HepG2 (cell line): Measurements from ENCODE around the gene EEFSEC. TPM values are rescaled to one million over a fixed set of nuclear protein-coding genes. Genes with fewer than 3 reads are reported as not detected.

ENCODE experiments used
- HCFC1 ChIP-seq: fragments of 150-350 bp; IDR thresholded peaks from 2 replicates; pipeline ENCODE4 v1.6.1; 2014; ENCODE audit warnings: low read depth, low read length
- HNF4G ChIP-seq, 2 experiments: sonication (generic) in 1 of 2; formaldehyde crosslinking in 1 of 2; IDR thresholded peaks; 2 replicates each; pipeline versions ENCODE4 v1.4.0 to v1.6.1; 2011 to 2020; ENCODE audit warnings: borderline replicate concordance in 2 of 2, low read depth in 2 of 2, mild to moderate bottlenecking in 2 of 2, low read length in 1 of 2, missing genetic modification reagents in 1 of 2, moderate library complexity in 1 of 2
- SALL2 ChIP-seq: sonication (generic); formaldehyde crosslinking; IDR thresholded peaks from 2 replicates; pipeline ENCODE4 v1.8.1; 2023; ENCODE audit warnings: mild to moderate bottlenecking, missing genetic modification reagents, inconsistent platforms
- STAG1 ChIP-seq: sonication (generic); formaldehyde crosslinking; IDR thresholded peaks from 2 replicates; pipeline ENCODE4 v1.4.0; 2020; ENCODE audit warnings: missing genetic modification reagents
- YEATS4 ChIP-seq: sonication (generic); formaldehyde crosslinking; IDR thresholded peaks from 2 replicates; pipeline ENCODE4 v1.4.0; 2020; ENCODE audit warnings: missing genetic modification reagents, borderline replicate concordance
- ZBTB7A ChIP-seq: sonication (generic); formaldehyde crosslinking; IDR thresholded peaks from 2 replicates; pipeline ENCODE4 v1.8.0; 2022; ENCODE audit warnings: mild to moderate bottlenecking, missing genetic modification reagents
- ZMYM3 ChIP-seq: sonication (generic); formaldehyde crosslinking; IDR thresholded peaks from 2 replicates; pipeline ENCODE4 v1.5.1; 2020; ENCODE audit warnings: mild to moderate bottlenecking, missing genetic modification reagents
- ZMYM4 ChIP-seq: sonication (generic); formaldehyde crosslinking; IDR thresholded peaks from 2 replicates; pipeline ENCODE4 v1.8.1; 2023; ENCODE audit warnings: mild to moderate bottlenecking, missing genetic modification reagents
- ZNF788 ChIP-seq: sonication (generic); formaldehyde crosslinking; IDR thresholded peaks from 2 replicates; pipeline ENCODE4 v1.5.0; 2020; ENCODE audit warnings: mild to moderate bottlenecking, missing genetic modification reagents, borderline replicate concordance
- polyA plus RNA-seq, 8 experiments: library from polyadenylated mRNA; depleted of rRNA in 3 of 8; stranded (reverse) in 7 of 8; unstranded in 1 of 8; fragments of >200 nt; fragmentation: Illumina TruSeq in 4 of 8; extraction: Trizol in 4 of 8; gene quantifications; 2 replicates each; pipeline versions ENCODE4 v1.2.1 to v1.2.3, GENCODE V29; 2011 to 2016; ENCODE audit warnings: low read depth in 4 of 8, missing spikeins in 1 of 8, mixed read lengths in 1 of 8; ENCODE audit not compliant: insufficient read depth in 1 of 8
- total RNA-seq, 5 experiments: library from RNA; depleted of rRNA; stranded (reverse); fragments of >200 nt; fragmentation: Illumina TruSeq; extraction: Trizol; gene quantifications; 2 replicates each; pipeline ENCODE4 v1.2.3, GENCODE V29; 2016; ENCODE audit warnings: low read depth in 1 of 5
- TF ChIP-seq, protein P1 (sequence below): sonication (generic); formaldehyde crosslinking; conservative IDR thresholded peaks from 2 replicates; pipeline ENCODE4 v1.4.0; 2020; ENCODE audit warnings: mild to moderate bottlenecking, missing genetic modification reagents, moderate library complexity
- TF ChIP-seq, protein P2 (sequence below), 2 experiments: sonication (generic) in 1 of 2; formaldehyde crosslinking in 1 of 2; IDR thresholded peaks; 2 replicates each; pipeline versions ENCODE4 v1.4.0 to v1.6.1; 2016 to 2020; ENCODE audit warnings: borderline replicate concordance in 1 of 2, low read depth in 1 of 2, mild to moderate bottlenecking in 1 of 2, missing genetic modification reagents in 1 of 2
- TF ChIP-seq, protein P3 (sequence below): sonication (generic); formaldehyde crosslinking; IDR thresholded peaks from 2 replicates; pipeline ENCODE4 v1.4.0; 2020; ENCODE audit warnings: missing genetic modification reagents
- TF ChIP-seq, protein P4 (sequence below): sonication (generic); formaldehyde crosslinking; IDR thresholded peaks from 2 replicates; pipeline ENCODE4 v1.4.0; 2020; ENCODE audit warnings: mild to moderate bottlenecking, missing genetic modification reagents

EEFSEC gene
- total and polyA plus RNA-seq, 2 of the 13 experiments (the other 11 are each of a cell fraction or from before 2014, with no cell fraction given), result 6.4 to 24.2 TPM

DNA sequence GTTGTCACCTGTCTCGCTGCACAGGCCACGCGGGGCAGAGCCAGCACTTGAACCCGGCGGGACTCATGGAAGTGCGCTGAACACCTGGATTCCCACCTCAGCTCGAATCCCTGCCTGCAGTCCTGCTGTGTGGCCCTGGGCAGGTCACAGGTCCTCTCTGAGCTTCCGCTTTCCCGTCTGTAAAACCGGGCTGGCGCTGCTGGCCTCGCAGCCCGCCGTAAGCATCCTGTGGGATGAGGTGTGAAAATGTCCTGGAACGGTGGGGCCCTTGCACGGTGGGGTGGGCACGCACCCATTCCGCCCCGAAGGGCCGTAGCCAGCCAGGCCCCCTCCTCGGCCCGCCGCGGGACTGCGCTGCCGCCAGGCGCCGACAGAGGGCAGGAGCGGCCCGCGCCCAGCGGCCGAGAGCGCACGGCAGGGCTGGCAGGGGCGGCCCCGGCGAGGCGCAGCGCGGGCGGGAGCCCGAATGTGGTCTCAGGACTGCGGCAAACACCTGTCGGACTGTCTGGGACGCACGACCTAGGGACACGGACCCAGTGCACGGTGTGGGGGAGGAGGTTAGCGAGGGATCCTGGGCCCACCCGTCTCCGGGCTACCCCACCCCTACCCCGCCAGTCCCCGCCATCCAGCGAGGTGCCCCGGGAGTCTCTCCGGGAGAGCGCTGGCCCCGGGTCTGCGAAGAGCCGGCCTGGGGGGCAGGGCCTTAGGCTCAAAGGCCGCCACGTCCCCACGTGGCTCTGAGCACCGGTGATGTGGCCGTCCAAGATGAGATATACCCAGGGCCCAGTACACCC, 273.0 kb downstream of the EEFSEC start (continued):
- TF ChIP-seq, protein P1, sequence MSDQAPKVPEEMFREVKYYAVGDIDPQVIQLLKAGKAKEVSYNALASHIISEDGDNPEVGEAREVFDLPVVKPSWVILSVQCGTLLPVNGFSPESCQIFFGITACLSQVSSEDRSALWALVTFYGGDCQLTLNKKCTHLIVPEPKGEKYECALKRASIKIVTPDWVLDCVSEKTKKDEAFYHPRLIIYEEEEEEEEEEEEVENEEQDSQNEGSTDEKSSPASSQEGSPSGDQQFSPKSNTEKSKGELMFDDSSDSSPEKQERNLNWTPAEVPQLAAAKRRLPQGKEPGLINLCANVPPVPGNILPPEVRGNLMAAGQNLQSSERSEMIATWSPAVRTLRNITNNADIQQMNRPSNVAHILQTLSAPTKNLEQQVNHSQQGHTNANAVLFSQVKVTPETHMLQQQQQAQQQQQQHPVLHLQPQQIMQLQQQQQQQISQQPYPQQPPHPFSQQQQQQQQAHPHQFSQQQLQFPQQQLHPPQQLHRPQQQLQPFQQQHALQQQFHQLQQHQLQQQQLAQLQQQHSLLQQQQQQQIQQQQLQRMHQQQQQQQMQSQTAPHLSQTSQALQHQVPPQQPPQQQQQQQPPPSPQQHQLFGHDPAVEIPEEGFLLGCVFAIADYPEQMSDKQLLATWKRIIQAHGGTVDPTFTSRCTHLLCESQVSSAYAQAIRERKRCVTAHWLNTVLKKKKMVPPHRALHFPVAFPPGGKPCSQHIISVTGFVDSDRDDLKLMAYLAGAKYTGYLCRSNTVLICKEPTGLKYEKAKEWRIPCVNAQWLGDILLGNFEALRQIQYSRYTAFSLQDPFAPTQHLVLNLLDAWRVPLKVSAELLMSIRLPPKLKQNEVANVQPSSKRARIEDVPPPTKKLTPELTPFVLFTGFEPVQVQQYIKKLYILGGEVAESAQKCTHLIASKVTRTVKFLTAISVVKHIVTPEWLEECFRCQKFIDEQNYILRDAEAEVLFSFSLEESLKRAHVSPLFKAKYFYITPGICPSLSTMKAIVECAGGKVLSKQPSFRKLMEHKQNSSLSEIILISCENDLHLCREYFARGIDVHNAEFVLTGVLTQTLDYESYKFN (CRISPR knock-in tag), result peak; percentile 49; the same call in 1 of the 2 replicates
- TF ChIP-seq SALL2 (CRISPR knock-in tag), result peak; percentile 80
- TF ChIP-seq ZMYM4 (CRISPR knock-in tag), result 0 out of 2 replicates have a peak, but pooled peaks have one; percentile 6
- peak; percentile 83 for TF ChIP-seq STAG1 (CRISPR knock-in tag)
- peak; percentile 65 for TF ChIP-seq HNF4G (IDR thresholded peaks at IDR 0.05; ENCODE audit: borderline replicate concordance, low read depth, low read length)
- no peak; the same call in 1 of the 2 replicates for TF ChIP-seq HNF4G (CRISPR knock-in tag; IDR thresholded peaks at IDR 0.05; ENCODE audit: borderline replicate concordance, low read depth)
- peak; percentile 75 for TF ChIP-seq YEATS4 (CRISPR knock-in tag)
- peak; percentile 11; the same call in 1 of the 2 replicates for TF ChIP-seq ZBTB7A (CRISPR knock-in tag)
- TF ChIP-seq, protein P2, sequence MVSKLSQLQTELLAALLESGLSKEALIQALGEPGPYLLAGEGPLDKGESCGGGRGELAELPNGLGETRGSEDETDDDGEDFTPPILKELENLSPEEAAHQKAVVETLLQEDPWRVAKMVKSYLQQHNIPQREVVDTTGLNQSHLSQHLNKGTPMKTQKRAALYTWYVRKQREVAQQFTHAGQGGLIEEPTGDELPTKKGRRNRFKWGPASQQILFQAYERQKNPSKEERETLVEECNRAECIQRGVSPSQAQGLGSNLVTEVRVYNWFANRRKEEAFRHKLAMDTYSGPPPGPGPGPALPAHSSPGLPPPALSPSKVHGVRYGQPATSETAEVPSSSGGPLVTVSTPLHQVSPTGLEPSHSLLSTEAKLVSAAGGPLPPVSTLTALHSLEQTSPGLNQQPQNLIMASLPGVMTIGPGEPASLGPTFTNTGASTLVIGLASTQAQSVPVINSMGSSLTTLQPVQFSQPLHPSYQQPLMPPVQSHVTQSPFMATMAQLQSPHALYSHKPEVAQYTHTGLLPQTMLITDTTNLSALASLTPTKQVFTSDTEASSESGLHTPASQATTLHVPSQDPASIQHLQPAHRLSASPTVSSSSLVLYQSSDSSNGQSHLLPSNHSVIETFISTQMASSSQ (IDR thresholded peaks at IDR 0.05; ENCODE audit: low read depth), result no peak
- TF ChIP-seq, protein P2 (CRISPR knock-in tag; IDR thresholded peaks at IDR 0.05; ENCODE audit: borderline replicate concordance), result 0 out of 2 replicates have a peak, but pooled peaks have one; percentile 39
- no peak for TF ChIP-seq HCFC1
- peak; percentile 11; the same call in 1 of the 2 replicates for TF ChIP-seq ZNF788 (CRISPR knock-in tag)
- TF ChIP-seq ZMYM3 (CRISPR knock-in tag), result peak; percentile 95
- TF ChIP-seq, protein P3, sequence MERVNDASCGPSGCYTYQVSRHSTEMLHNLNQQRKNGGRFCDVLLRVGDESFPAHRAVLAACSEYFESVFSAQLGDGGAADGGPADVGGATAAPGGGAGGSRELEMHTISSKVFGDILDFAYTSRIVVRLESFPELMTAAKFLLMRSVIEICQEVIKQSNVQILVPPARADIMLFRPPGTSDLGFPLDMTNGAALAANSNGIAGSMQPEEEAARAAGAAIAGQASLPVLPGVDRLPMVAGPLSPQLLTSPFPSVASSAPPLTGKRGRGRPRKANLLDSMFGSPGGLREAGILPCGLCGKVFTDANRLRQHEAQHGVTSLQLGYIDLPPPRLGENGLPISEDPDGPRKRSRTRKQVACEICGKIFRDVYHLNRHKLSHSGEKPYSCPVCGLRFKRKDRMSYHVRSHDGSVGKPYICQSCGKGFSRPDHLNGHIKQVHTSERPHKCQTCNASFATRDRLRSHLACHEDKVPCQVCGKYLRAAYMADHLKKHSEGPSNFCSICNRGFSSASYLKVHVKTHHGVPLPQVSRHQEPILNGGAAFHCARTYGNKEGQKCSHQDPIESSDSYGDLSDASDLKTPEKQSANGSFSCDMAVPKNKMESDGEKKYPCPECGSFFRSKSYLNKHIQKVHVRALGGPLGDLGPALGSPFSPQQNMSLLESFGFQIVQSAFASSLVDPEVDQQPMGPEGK (CRISPR knock-in tag), result peak; percentile 34
- TF ChIP-seq, protein P4, sequence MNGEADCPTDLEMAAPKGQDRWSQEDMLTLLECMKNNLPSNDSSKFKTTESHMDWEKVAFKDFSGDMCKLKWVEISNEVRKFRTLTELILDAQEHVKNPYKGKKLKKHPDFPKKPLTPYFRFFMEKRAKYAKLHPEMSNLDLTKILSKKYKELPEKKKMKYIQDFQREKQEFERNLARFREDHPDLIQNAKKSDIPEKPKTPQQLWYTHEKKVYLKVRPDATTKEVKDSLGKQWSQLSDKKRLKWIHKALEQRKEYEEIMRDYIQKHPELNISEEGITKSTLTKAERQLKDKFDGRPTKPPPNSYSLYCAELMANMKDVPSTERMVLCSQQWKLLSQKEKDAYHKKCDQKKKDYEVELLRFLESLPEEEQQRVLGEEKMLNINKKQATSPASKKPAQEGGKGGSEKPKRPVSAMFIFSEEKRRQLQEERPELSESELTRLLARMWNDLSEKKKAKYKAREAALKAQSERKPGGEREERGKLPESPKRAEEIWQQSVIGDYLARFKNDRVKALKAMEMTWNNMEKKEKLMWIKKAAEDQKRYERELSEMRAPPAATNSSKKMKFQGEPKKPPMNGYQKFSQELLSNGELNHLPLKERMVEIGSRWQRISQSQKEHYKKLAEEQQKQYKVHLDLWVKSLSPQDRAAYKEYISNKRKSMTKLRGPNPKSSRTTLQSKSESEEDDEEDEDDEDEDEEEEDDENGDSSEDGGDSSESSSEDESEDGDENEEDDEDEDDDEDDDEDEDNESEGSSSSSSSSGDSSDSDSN (CRISPR knock-in tag), result peak; percentile 59; the same call in 1 of the 2 replicates
